Kasumi-1 (cell line): ENCODE results near the gene ARID3A.

Experiments used
- DNase-seq, 2 experiments: peaks; one replicate each; lab custom pipeline; 2025; lab: John Stamatoyannopoulos, UW

The ARID3A gene

GRCh38 chr19:931860-932647, 6.2 kb downstream of the ARID3A start:
- DNase-seq: no peak

DNA sequence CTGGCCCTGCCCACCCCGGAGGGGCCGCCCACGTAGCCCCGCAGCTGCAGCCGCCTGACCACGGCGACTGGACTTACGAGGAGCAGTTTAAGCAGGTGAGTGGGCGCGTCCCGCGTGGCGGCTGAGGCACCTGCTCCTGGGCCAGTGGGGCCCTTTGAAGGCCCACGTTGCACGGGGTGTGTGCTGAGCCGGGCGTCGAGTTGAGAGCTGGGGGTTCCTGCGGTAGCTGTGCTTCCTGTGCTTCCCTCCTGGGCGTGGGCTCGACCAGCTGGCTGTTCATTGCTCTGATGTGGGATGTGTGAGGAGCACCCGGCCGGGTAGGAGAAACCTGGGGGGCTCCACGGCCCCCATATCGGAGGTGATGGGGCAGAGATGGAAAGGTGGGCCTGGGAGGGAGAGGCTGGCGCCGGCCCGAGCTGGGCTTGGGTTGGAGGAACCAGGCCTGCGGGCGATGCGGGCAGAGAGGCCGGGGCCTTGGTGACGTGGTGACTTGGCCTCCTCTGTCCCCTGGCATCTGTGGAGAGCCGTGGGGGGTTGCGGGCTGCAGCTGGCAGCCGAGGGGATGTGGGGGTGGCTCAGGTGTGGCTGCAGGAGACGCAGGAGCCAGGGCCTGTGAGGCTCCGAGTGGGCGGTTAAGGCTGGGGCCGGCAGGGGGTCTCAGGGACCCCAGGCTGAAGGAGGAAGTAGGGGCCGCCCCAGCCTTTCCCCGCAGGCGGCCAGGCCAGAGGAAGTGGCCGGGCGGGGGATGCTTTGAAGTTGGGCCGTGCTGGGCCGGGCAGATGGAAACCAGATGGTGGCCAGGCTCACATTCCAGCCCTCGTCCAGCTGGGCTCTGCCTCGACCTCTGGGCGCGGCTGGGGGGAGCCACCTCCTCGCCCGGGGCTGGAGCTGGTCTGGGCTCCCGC, 7.1 kb downstream of the ARID3A start:
- no peak for DNase-seq

DNA sequence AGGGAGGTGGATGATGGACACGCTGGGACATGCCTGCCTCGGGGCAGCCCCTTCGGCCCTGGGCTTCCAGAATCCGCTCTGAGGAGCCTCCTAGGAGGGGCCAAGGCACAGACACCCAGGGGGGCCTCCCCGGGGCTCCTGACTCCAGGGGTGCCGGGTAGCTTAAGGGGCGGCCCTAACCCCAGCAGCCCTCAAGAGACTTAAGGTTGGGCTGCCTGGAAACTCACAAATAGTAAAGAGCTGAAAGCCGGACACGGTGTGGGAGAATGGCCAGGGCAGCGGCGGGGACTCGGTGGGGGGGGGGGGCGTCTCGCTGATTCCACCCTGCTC, 7.7 kb downstream of the ARID3A start:
- no peak for DNase-seq

DNA sequence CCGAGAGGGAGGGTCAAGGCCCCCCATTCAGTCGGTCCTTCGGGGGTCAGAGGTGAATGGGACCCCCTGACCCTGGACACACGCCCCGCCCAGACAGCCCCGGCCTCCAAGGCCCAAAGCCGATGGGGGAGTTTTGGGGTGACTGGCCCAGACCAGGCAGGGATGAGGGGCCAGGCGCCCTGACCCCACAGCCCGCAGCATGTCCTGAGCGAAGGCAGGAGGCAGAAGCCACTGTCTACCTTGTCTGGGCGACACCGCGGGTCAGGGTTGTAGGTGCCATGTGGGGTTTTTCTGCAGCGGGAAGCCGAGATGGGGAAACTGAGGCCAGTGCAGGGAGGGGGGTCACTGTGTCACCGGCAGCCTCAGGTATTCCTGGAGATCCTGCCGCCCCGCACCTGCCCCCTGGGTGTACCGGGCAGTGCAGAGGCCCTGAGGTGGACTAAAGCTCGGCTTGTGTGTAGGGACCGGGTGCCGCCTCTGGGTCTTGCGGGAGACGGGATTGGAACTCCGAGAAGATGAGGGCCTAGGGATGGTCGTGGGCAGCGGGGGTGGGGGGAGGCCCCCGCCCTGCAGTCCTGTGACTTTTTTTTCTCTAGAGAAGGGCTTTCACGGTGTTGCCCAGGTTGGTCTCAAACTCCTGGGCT, 8.5 kb downstream of the ARID3A start:
- DNase-seq: no peak

GRCh38 chr19:934865-935479, 9.1 kb downstream of the ARID3A start:
- DNase-seq: peak in 1 of 2 experiments; percentile 19

DNA sequence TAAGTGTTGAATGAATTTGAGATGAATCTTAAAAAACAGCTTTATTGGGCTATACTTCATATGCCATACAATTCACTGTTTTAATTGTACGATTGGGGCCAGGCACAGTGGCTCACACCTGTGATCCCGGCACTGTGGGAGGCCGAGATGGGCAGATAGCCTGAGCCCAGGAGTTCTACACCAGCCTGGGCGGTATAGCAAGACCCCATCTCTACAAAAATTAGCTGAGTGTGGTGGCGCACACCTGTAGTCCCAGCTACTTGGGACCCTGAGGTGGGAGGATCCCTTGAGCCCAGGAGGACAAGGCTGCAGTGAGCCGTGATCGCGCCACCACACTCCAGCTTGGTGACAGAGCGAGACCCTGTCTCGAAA, 10.3 kb downstream of the ARID3A start:
- DNase-seq: no peak

DNA sequence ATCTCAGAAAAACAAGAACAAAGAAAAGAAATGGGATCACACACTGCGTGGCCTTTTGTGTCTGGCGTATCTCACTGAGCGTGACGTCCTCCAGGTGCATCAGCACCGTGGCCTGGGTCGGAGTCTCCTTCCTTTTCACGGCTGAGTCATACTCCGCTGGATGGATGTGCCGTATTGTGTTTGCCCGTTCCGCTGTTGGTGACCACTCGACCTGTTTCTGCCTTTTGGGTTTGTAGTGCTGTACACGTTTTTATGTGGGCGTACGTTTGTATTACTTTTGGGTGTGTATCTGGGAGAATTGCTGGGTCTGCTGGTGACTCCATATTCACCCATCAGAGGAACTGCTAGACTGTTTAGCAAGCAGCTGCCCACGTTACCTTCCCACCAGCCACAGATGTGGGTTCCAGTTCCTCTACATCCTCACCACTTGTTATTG, 11.4 kb downstream of the ARID3A start:
- no peak for DNase-seq

GRCh38 chr19:938233-938923, 12.5 kb downstream of the ARID3A start:
- DNase-seq: no peak

DNA sequence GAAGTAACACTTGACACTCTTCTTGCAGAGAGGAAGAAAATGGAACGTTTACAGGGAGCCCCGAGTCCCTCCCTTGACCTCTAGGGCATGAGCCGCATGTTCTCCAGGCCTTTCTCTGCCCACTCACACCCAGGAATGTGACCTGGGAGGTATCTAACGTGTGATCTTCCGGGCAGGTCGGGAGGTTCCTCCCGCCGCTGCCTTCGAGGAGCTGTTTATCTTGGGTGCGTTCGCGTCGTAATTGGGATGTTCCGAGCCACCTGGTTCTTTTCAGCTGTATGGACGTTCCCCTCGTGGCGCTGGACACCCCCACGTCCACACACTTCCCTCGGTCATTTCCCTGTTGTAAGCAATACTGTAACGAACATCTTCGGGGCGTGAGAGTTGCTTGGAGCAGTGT, 13.6 kb downstream of the ARID3A start:
- DNase-seq: no peak

- no peak for DNase-seq
These were observed 14.1 kb downstream of the ARID3A start for GRCh38 chr19:939922-940321.

DNA sequence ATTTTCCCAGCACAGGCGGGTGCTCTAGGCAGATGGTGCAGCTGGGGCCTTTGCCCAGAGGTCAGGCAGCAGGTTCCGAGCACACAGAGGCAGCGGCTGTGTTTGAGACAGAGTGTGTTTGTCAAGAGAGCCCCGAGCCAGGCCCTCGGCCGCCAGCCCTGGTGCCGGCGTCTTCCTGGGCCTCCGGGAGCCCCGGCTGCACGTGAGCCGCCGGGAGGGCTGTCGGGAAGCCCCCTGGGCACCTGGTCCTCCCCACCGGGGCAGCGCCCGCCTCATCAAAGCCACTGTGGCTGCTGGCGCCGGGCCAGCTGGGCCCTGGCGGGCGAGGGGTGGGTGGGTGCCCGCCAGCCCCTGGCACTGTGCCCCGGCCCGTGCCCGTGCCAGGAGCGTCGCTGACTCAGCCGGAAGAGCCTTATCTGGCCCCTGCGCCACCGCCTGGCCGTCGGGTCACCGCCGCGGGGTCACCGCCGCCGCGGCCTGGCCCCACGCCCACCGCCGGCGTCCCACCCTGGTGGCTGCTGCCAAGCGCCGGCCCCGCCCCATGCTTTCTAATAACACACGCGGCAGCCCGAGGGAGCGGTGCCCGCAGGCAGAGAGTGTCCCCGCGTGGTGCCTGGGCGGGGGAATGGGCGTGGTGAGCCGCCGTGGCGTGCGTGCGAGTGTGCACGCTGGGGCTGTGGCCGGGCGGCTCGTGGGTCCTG, 14.9 kb downstream of the ARID3A start:
- peak; percentile 19 to 25 for DNase-seq

GRCh38 chr19:941292-942132, 15.7 kb downstream of the ARID3A start:
- no peak for DNase-seq

GRCh38 chr19:942133-942645, 16.4 kb downstream of the ARID3A start:
- no peak for DNase-seq

DNA sequence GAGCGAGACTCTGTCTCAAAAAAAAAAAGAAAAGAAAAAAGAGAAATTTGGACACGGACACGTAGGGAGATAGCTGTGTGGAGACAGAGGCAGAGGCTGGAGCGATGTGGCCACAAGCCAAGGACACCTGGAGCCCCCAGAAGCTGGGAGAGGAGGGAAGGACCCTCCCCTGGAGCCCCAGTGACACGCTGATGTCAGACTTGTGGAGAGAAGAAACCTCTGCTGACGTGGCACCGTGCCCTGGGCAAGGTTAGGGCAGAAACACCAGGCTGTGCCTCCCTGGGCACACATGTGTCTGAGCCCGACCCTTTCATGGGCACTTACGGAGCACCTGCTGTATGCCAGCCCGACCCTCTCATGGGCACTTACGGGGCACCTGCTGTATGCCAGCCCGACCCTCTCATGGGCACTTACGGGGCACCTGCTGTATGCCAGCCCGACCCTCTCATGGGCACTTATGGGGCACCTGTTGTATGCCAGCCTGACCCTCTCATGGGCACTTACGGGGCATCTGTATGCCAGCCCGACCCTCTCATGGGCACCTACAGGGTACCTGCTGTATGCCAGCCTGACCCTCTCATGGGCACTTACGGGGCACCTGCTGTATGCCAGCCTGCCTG, 17.8 kb downstream of the ARID3A start:
- DNase-seq: no peak

- DNase-seq: no peak
These were observed 18.3 kb downstream of the ARID3A start for GRCh38 chr19:944171-944567.

GRCh38 chr19:944663-945241, 18.9 kb downstream of the ARID3A start:
- DNase-seq: no peak

- DNase-seq: no peak
These were observed 19.8 kb downstream of the ARID3A start for GRCh38 chr19:945401-946252.

DNA sequence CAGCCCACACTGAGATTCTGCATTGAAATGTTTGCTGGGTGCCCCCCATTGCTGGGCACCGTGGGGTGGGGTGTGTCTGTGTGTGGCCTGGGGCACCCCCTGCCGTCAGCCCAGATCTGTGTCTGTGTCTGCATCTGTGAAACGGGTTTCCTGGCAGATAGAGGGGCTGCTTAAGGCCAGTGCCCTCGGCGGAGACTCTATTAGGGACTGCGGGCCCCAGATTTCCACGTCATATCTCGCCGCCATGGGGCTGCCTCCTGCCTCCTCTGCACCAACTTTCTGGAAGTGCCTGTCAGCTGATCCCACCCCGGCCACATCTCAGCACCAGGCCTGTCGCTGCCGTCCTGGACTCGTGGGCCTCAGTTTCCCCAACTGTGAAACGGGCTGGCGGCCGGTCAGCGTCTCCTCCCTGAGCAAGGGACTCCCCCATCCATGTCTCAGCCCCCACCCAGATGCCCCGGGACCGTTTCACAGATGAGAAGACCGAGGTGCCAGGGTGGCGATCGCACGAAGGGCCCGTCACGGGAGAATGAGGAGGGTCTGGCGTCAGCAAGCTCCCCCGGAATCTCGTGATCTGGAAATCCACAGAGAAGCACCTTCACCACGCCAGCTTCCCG, 21.4 kb downstream of the ARID3A start:
- peak in 1 of 2 experiments; percentile 10 for DNase-seq
